GM21381 (cell line): ENCODE data around the gene FAM174C.

Experiments used
- ATAC-seq: cut with Tn5 transposase; IDR thresholded peaks from one replicate; pipeline ENCODE4 v1.9.1; 2021; ENCODE audit warnings: mild to moderate bottlenecking, moderate library complexity; ENCODE audit not compliant: unreplicated experiment

The FAM174C gene

GRCh38 chr19:1260749-1261537 lies 14.4 kb upstream of the FAM174C start:
- ATAC-seq, result peak; percentile 51

GRCh38 chr19:1261538-1261797 lies 13.9 kb upstream of the FAM174C start:
- no peak for ATAC-seq

- no peak for ATAC-seq
Observed at GRCh38 chr19:1261798-1262622, 13.3 kb upstream of the FAM174C start.

GRCh38 chr19:1262623-1263123 lies 12.7 kb upstream of the FAM174C start:
- no peak for ATAC-seq

- ATAC-seq, result no peak
Observed at GRCh38 chr19:1263188-1263587, 12.1 kb upstream of the FAM174C start.

GRCh38 chr19:1264801-1265614 lies 10.3 kb upstream of the FAM174C start:
- ATAC-seq, result no peak

GRCh38 chr19:1265615-1266128 lies 9.7 kb upstream of the FAM174C start:
- no peak for ATAC-seq

GRCh38 chr19:1266129-1266915 lies 9.0 kb upstream of the FAM174C start:
- ATAC-seq, result peak; percentile 31

GRCh38 chr19:1266916-1267476 lies 8.3 kb upstream of the FAM174C start:
- ATAC-seq, result peak; percentile 19

- ATAC-seq, result no peak
Observed at GRCh38 chr19:1267477-1268225, 7.7 kb upstream of the FAM174C start.

- no peak for ATAC-seq
Observed at GRCh38 chr19:1268226-1269064, 6.9 kb upstream of the FAM174C start.

- peak; percentile 49 for ATAC-seq
Observed at GRCh38 chr19:1269065-1269477, 6.3 kb upstream of the FAM174C start, which contains the start of gene CIRBP. Gene CIRBP, plus strand, starts transcription at chr19:1269332. Its CDS starts 1,602 bp downstream, at chr19:1270934.

GRCh38 chr19:1269478-1270212 lies 5.7 kb upstream of the FAM174C start:
- ATAC-seq, result peak; percentile 27

GRCh38 chr19:1270213-1270853 lies 5.0 kb upstream of the FAM174C start:
- ATAC-seq, result no peak

- no peak for ATAC-seq
Observed at GRCh38 chr19:1270854-1271527, 4.3 kb upstream of the FAM174C start.
